Fibroblast of peridontal ligament (primary cell): Measurements from ENCODE around the gene ARID2.

Experiments
- DNase-seq: peaks from one replicate; pipeline ENCODE4 v3.0.0-alpha.2; 2010; ENCODE audit errors: extremely low read depth

ARID2 gene

DNA sequence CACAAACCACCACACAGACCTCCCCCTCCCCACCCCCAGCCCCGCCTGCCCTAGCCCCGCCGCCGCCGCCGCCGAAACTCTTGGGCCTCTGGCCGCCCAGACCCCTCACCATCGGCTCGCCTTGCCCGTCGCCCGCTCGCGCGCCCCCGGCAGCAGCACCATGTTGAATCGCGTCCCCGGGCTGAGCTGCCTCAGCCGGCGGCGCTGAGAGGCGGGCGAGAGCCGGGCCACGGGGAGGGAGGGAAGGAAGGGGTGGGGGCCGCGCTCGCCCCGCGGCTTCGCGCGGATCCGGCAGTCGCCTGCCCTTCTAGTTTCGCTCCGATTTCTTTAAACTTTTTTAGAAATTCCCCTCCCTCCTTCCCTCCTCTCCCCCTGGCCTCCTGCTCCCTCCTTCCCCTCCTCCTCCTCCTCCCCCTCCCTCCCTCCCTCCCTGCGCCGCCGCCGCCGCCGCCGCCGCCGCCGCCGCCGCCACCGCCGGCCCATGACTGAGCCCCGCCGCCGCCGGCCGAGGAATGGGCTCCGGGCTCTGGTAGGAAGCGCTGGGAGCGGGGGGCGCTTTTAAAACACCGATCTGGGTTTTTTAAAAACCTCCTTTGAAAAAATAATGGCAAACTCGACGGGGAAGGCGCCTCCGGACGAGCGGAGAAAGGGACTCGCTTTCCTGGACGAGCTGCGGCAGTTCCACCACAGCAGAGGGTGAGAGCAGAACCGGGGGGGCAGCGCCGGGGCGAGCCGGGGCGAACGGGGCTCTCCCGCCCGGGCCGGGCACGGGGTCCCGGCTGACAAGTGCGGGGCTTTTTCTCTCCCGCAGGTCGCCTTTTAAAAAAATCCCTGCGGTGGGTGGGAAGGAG is at the start of gene ARID2:
TSS of gene ARID2 (plus strand) at position 474 of the 851 bp plus-strand sequence. CDS start at position 605, 131 bp downstream.
- DNase-seq = peak; percentile 68

DNA sequence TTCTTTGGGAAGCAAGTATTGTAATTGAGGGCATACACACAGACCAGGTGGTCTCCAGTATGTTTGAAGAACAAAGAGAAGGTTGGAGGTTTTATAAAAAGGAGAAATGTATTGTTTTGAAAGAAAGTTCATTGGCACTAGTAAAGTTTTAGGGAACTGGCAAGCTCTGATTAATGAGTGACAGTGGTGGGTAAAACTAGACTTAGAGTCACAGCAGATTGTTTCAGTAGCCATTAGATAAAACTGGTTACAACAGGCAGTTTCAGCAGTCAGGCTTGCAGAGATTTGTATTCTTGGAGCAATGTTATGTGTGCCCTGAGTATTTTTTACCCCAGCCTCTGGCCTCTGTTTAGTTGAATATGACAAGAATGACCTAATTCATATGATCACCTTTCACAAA is 49.1 kb upstream of the ARID2 start:
- DNase-seq = no peak

DNA sequence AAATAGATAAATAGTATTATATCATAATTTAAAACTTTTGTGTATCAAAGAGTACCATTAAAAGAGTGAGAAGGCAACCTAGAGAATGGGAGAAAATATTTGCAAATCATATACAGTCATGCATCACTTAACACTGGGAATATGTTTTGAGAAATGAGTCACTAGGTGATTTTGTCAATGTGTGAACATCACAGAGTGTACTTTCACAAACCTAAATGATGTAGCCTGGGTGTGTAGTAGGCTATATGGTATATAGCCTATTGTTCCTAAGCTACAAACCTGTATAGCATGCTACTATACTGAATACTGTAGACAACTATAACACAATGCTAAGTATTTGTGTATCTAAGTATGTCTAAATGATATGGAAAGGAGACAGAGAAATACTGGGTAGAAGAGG is 48.0 kb upstream of the ARID2 start:
- peak; percentile 11 for DNase-seq

GRCh38 chr12:45685680-45686079 is 43.8 kb upstream of the ARID2 start:
- DNase-seq = no peak

GRCh38 chr12:45687081-45688015 is 42.2 kb upstream of the ARID2 start:
- no peak for DNase-seq

- DNase-seq = no peak
Observed at GRCh38 chr12:45688183-45688582, 41.3 kb upstream of the ARID2 start.

DNA sequence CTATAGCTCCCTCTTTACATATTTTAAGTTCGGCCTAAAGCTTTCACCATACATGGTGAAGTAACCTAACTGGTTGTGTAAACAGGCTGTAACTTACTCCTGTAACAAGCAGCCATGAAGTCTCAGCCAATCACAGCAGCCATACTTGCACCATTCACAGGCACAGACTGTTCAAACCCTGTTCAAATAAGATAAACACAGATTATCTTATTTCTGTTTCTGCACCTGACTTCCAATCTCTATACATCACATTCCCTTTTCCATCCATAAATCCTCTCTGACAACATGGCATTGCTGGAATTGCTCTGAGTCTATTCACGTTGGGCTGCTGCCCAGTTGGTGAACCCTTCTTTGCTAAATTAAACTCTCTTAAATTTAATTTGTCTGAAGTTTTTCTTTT is 34.5 kb upstream of the ARID2 start:
- DNase-seq = no peak

DNA sequence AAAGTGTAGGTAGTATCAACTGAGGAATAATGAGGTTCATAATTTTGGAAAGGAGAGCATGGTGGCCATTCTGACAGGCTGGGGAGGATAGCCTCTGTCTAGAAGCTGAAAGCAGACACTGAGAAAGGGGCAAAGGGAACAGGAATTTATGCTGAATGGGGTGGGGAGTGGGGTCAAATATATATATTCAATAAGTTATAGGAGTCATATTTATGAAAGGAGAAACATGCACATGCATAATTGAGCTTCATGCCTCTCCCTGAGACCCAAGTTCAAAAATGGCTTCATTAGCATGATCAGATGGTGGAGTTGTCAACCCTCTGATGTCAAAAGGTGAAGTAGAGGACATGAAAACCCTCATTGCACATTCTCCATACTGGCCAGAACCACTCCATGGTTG is 33.9 kb upstream of the ARID2 start:
- DNase-seq = no peak

- DNase-seq = no peak
Observed at GRCh38 chr12:45696049-45696448, 33.5 kb upstream of the ARID2 start.

- DNase-seq = no peak
Observed at GRCh38 chr12:45697371-45697770, 32.1 kb upstream of the ARID2 start.

GRCh38 chr12:45701296-45701695 is 28.2 kb upstream of the ARID2 start:
- no peak for DNase-seq

DNA sequence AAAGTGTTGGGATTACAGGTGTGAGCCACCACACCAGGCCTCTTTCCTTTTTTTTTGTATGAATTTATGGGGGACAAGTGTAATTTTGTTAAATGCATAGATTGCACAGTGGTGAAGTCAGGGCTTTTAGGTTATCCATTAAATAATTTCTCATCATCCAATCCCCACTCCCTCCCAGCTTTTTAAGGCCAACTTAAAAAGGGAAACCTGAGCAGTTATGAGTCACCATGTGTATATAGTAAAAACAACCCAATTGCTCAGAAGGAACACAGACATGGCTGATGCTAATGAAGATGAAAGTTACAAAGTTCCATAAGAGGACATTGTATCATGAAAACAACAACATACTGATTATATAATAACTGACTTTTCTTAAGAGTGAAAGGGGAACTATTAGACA is 25.6 kb upstream of the ARID2 start:
- DNase-seq = peak; percentile 50

DNA sequence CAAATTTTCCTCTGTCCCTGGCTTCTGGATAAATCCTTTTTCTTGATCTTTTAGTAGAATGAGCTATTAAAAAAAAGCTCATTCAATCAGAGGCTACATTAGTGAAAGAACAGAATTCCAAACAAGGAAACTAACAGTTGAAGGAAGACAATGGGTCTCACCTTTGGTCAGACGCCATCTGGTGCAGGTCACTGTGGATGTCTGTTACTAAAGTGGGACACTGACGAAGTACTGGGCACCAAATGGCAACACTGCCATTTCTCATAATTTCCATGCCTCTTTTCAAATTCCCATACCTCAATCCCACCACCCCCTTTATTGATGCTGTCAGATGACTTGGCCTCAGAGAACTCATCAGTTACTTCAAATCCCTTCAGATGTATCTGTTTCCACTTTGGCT is 24.5 kb upstream of the ARID2 start:
- no peak for DNase-seq

- DNase-seq = no peak
Observed at GRCh38 chr12:45705404-45705803, 24.1 kb upstream of the ARID2 start.

- DNase-seq = no peak
Observed at GRCh38 chr12:45707241-45707857, 22.2 kb upstream of the ARID2 start.

- DNase-seq = no peak
Observed at GRCh38 chr12:45708363-45708762, 21.1 kb upstream of the ARID2 start.

- no peak for DNase-seq
Observed at GRCh38 chr12:45708901-45709300, 20.6 kb upstream of the ARID2 start.

DNA sequence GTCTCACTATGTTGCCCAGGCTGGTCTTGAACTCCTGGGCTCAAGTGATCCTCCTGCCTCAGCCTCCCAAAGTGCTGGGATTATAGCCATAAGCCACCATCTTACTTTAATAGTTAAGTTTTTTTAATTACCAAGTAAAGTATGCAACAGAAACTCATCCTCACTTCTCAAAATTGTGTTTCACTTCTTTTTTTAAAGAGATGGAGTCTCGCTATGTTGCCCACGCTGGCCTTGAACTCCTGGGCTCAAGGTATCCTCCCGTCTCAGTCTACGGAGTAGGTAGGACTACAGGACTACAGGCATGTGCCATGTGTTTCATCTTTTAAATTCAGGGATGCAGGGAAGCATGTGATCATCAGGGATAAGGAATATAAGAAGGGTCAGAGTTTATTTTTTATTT is 17.2 kb upstream of the ARID2 start:
- no peak for DNase-seq

- DNase-seq = no peak
Observed at GRCh38 chr12:45713078-45713477, 16.4 kb upstream of the ARID2 start.

DNA sequence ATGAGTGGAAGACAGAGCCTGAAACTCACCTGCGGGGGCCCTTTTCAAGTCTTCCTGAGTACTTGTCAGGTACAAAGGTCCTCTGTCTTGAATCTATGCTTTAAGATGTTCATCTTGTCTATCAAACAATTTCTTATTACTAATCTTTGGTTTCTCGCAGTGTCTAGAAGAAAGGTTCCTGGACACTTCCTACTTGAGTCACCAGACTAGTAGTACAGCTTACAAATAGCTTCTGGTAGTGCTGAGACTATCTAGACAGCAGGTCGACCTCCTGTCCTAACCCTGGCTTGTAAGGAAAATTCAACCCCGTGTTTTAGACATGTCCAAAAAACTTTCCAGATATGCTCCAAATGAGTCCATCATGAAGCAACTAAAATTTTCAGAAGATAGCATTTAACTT is 11.2 kb upstream of the ARID2 start:
- no peak for DNase-seq

DNA sequence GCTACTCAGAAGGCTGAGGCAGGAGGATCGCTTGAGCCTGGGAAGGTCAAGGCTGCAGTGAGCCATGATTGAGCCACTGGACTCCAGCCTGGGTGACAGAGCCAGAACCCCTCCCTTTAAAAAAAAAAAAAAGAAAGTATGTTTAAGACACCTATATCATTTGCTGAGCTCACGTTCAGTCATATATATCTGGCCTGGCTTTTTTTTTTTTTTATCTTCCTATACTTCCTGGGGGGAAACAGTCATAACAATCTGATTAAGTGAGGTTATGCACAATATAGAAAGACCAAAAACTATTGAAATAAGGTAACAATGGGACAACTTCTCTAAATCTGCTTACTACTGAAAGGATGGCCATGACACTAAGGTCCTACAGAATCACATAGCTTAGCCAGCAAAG is 9.4 kb upstream of the ARID2 start:
- DNase-seq = no peak

DNA sequence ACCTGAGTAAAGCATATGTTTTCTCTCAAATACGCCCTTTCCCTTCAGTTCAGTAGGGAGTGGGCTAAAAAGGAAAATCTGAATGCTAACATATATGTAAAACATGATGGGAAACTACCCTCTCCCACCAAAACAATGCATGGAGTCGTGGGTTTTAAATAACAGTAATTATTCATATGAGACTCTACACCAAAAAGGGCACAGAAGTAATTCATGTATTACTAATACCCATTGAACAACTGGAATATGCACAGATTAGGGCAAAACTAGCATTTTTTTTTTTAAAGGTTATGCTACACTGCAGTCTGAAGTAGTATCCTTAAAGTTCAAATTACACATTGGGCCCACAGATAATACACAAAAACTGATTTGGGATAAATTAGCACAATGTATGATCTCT is 8.1 kb upstream of the ARID2 start:
- no peak for DNase-seq
